ENCODE measurements around the gene GFY. TPM values are rescaled to one million over a fixed set of nuclear protein-coding genes. Genes with fewer than 3 reads are reported as not detected.

The GFY gene
- total and polyA plus RNA-seq, 10 of the 15 experiments (the other 5 are each of a cell fraction or from before 2014, with no cell fraction given), result 0.05 TPM; not detected in 9

GRCh38 chr19:49439836-49440235 lies 14.6 kb downstream of the GFY start:
- POLR2A ChIA-PET, result no interaction called here
- WGBS (ENCODE audit: insufficient coverage, insufficient replicate concordance, low lambda C conversion rate, missing lambda C conversion rate), result 2% methylated on average over 6 of the region's 6 CpGs

More at GRCh38 chr19:49439836-49440235, 14.6 kb downstream of the GFY start:
- Histone ChIP-seq H3K4me1 (ENCODE audit: control insufficient read depth, insufficient read depth, low read length) (no peaks in the 10 kb centered on the region), H3K9ac (ENCODE audit: control insufficient read depth, insufficient read depth, low read length) (no peak overlapping the region), H2AFZ (ENCODE audit: control insufficient read depth, low read depth, low read length) (no peak overlapping the region), H3K79me2 (ENCODE audit: control insufficient read depth, insufficient read depth, low read length) (no peaks in the 10 kb centered on the region), H3K4me3 (no peak overlapping the region), H3K36me3 (ENCODE audit: control insufficient read depth in 2 of 2, insufficient read depth in 2 of 2, low read length in 1 of 2) (no peaks in the 10 kb centered on the region), H3K27me3 (replicated peaks in 1 of 2; ENCODE audit: control insufficient read depth in 2 of 2, insufficient read depth in 2 of 2, low read length in 1 of 2) (peaks cover 12 to 31% of the 10 kb centered on the region in 2 experiments), H4K20me1 (ENCODE audit: control insufficient read depth, insufficient read depth) (no peaks in the 10 kb centered on the region), H3K27ac (ENCODE audit: control insufficient read depth, insufficient read depth) (no peak overlapping the region), H3K9me3 (replicated peaks; ENCODE audit: control insufficient read depth, insufficient read depth, low read length) (no peaks in the 10 kb centered on the region), H3K4me2 (ENCODE audit: control insufficient read depth, insufficient read depth) (no peak overlapping the region)
- intact Hi-C loops (cut with micrococcal nuclease; ENCODE audit: unreplicated experiment) (no loop called here), in situ Hi-C loops (cut with MboI) (loop anchor here (5.0 kb wide), 1 partner anchor 48 kb away; no protein-coding TSS in a partner anchor)
- SMC1A ChIA-PET (ENCODE audit: uncharacterized antibody, unreplicated experiment), result interaction anchor here (1.0 to 1.6 kb wide), 4 partner anchors 14 to 48 kb away, joined by 3 to 5 read pairs (median 3); no protein-coding TSS in a partner anchor
- CTCF ChIA-PET, result interaction anchor here (1.0 to 1.3 kb wide), 3 partner anchors 10 to 48 kb away, joined by 4 to 5 read pairs (median 4); partner anchors contain the start of gene PIH1D1
- no TSS peak for BruUV-seq (replicated peaks)
- RAD21 ChIA-PET (ENCODE audit: unreplicated experiment), result no interaction called here
- TF ChIP-seq CHD2 (IDR thresholded peaks at IDR 0.05; ENCODE audit: borderline replicate concordance, low read depth, low read length) (no peak), NRF1 (conservative IDR thresholded peaks at IDR 0.05; ENCODE audit: low read depth, low read length) (no peak), POLR2AphosphoS2 (IDR thresholded peaks at IDR 0.05; ENCODE audit: low read depth, low read length) (no peak), IRF3 (IDR thresholded peaks at IDR 0.05) (no peak), NKRF (conservative IDR thresholded peaks at IDR 0.05) (no peak), STAT1 (conservative IDR thresholded peaks at IDR 0.05) (no peak), POLR2AphosphoS5 (IDR thresholded peaks at IDR 0.05; ENCODE audit: low read length) (no peak), SUPT20H (IDR thresholded peaks at IDR 0.05; ENCODE audit: borderline replicate concordance, control insufficient read depth, low read depth, low read length) (no peak), YY1 (IDR thresholded peaks at IDR 0.05; ENCODE audit: low read depth, low read length) (no peak), BRCA1 (IDR thresholded peaks at IDR 0.05; ENCODE audit: low read depth, low read length) (no peak)
- no peak for FAIRE-seq
- no peak for DNase-seq (ENCODE audit: low read depth, low spot score)
- no peak for ATAC-seq

Measured in GM12878 (cell line).